Measurements from ENCODE around the gene KAT6B. TPM values are rescaled to one million over a fixed set of nuclear protein-coding genes. Genes with fewer than 3 reads are reported as not detected.

Gene KAT6B
- total RNA-seq, 5 donors from 2014 or later (not counting 1 experiment from before 2014, with no cell fraction given): 46.2 to 94.4 (median 52.4) TPM

DNA sequence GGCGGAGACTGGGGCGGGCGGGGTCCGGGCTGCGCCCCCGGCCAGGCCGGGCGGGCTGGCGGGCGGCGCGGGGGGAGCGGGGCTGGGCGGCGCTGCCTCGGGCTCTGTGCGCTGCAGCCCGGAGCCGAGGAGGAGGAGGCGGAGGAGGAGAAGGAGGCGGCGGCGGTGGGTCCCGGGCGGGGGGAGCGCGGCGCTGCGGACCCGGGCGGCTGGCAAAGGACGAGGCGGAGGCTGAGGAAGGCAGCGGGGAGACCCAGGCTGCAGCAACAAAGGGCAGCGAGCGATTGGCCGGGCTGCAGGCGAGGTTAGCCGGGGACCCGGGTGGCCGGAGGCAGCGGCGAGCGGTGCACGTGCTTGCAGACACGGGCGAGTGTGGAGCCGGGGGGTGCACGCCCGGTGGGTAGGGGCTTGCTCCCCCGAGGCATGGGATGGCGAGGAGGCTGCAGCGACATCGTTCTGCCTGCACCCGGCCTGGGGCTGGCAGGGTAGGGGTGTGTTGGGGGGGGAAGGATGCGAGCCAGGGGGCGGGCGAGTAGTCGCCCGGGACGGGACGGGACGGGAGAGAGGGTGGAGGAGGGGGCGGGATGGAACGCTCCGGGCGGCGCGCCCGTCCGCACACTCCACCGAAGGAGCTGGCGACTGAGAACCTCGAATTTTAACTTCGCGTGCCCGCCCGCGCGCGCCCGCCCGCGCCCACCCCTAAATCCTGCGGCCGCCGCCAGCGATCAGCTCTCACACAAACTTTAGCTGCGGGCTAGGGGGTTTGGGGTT, 844 bp upstream of the KAT6B start:
- Mint-ChIP-seq H3K36me3 (peaks cover 9% of the 10 kb centered on the region), H3K4me3 (peak overlapping the region; percentile 90 to 94 (median 90)), H3K4me1 (peaks cover 62 to 66% (median 64%) of the 10 kb centered on the region in 3 donors), H3K27me3 (no peaks in the 10 kb centered on the region), H3K27ac (peak overlapping the region; percentile 94 to 96), H3K9me3 (no peaks in the 10 kb centered on the region)
- DNase-seq (peak in 32 of 35 experiments; percentile 2 to 72 (median 48)), ATAC-seq (replicated peaks in 1 of 4) (peak; percentile 0 to 15 (median 8))
- Histone ChIP-seq H3K4me1 (ENCODE audit: control insufficient read depth in 1 of 2, extremely low read depth in 1 of 2, insufficient read depth in 2 of 2, low read length in 2 of 2) (peaks cover 34 to 42% of the 10 kb centered on the region in 2 experiments), H3K27me3 (replicated peaks in 1 of 2; ENCODE audit: control insufficient read depth in 2 of 2, extremely low read depth in 1 of 2, insufficient read depth in 2 of 2, low read length in 1 of 2) (no peaks in the 10 kb centered on the region), H3K9me3 (no peaks in the 10 kb centered on the region), H3K4me3 (ENCODE audit: control insufficient read depth in 1 of 2, extremely low read depth in 1 of 2, low read length in 1 of 2) (peak overlapping the region; percentile 68 to 89), H3K36me3 (ENCODE audit: control insufficient read depth in 2 of 2, extremely low read depth in 1 of 2, insufficient read depth in 1 of 2, low read length in 1 of 2) (no peaks in the 10 kb centered on the region), H3K27ac (ENCODE audit: low read length) (peak overlapping the region; percentile 49)
- POLR2A ChIA-PET: interaction anchor here (0.6 to 0.9 kb wide), 7 partner anchors 77 to 1005 kb away, joined by 3 to 11 read pairs (median 5); partner anchors contain the start of genes ADK (in 1 of the 2) and AP3M1 (in 1 of the 2)
- under 1% methylated on average over 67 of the region's 89 CpGs for WGBS (ENCODE audit: insufficient coverage)
- CTCF ChIA-PET: interaction anchor here in 1 of 2 donors (0.5 to 1.1 kb wide), 8 partner anchors 75 to 405 kb away, joined by 3 to 7 read pairs (median 4); partner anchors contain the start of gene VDAC2

DNA sequence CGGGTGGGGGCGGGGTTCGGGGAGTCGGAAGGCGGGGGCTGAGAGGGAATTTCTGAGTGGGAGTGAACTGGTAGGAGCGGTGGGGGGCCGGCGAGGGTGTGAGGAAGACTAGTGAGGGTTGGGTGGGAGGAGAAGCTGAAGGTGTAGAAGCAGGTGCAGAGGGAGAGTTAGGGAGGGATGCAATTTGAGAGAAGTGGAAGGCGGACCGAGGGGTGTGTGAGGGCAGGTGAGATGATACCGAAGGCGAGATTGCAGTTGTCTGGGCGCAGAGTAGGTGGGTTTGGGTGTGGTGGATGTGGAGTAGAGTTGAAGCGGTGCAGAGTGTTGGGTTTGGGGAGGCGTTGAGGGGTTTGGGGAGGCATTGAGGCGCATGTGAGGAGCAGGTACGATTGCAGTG, 643 bp downstream of the KAT6B start:
- Histone ChIP-seq H3K27me3 (replicated peaks in 1 of 2; ENCODE audit: control insufficient read depth in 2 of 2, extremely low read depth in 1 of 2, insufficient read depth in 2 of 2, low read length in 1 of 2) (no peaks in the 10 kb centered on the region), H3K36me3 (ENCODE audit: control insufficient read depth in 2 of 2, extremely low read depth in 1 of 2, insufficient read depth in 1 of 2, low read length in 1 of 2) (no peaks in the 10 kb centered on the region), H3K27ac (ENCODE audit: low read length) (peak overlapping the region; percentile 81), H3K9me3 (no peaks in the 10 kb centered on the region), H3K4me3 (ENCODE audit: control insufficient read depth in 1 of 2, extremely low read depth in 1 of 2, low read length in 1 of 2) (peak overlapping the region; percentile 66 to 89), H3K4me1 (ENCODE audit: control insufficient read depth in 1 of 2, extremely low read depth in 1 of 2, insufficient read depth in 2 of 2, low read length in 2 of 2) (peaks cover 32 to 45% of the 10 kb centered on the region in 2 experiments)
- DNase-seq: no peak
- under 1% methylated on average over 15 of the region's 17 CpGs for WGBS (ENCODE audit: insufficient coverage)
- H3K4me1 Mint-ChIP-seq: peaks cover 65 to 70% (median 68%) of the 10 kb centered on the region in 3 donors
- H3K9me3 Mint-ChIP-seq: no peaks in the 10 kb centered on the region
- CTCF ChIA-PET: interaction anchor here in 1 of 2 donors (1.4 kb wide), 1 partner anchor 29 kb away, joined by 3 read pairs; no protein-coding TSS in a partner anchor
- peak overlapping the region; percentile 81 to 87 for H3K27ac Mint-ChIP-seq
- POLR2A ChIA-PET: no interaction called here
- peak overlapping the region; percentile 86 to 94 (median 90) for H3K4me3 Mint-ChIP-seq
- H3K36me3 Mint-ChIP-seq: peaks cover 18% of the 10 kb centered on the region
- H3K27me3 Mint-ChIP-seq: no peaks in the 10 kb centered on the region
- peak in 1 of 4 experiments; percentile 5 for ATAC-seq (replicated peaks in 1 of 4)

- DNase-seq (no peak), ATAC-seq (replicated peaks in 1 of 4) (no peak)
- Mint-ChIP-seq H3K27me3 (no peaks in the 10 kb centered on the region), H3K4me1 (peaks cover 58 to 65% (median 61%) of the 10 kb centered on the region in 3 donors), H3K27ac (peak overlapping the region; percentile 81 to 87), H3K36me3 (peaks cover 18% of the 10 kb centered on the region), H3K4me3 (peak overlapping the region; percentile 86 to 94 (median 90)), H3K9me3 (no peaks in the 10 kb centered on the region)
- Histone ChIP-seq H3K27me3 (replicated peaks in 1 of 2; ENCODE audit: control insufficient read depth in 2 of 2, extremely low read depth in 1 of 2, insufficient read depth in 2 of 2, low read length in 1 of 2) (no peaks in the 10 kb centered on the region), H3K4me3 (ENCODE audit: control insufficient read depth in 1 of 2, extremely low read depth in 1 of 2, low read length in 1 of 2) (peak overlapping the region; percentile 66 to 89), H3K9me3 (no peaks in the 10 kb centered on the region), H3K36me3 (ENCODE audit: control insufficient read depth in 2 of 2, extremely low read depth in 1 of 2, insufficient read depth in 1 of 2, low read length in 1 of 2) (no peaks in the 10 kb centered on the region), H3K4me1 (ENCODE audit: control insufficient read depth in 1 of 2, extremely low read depth in 1 of 2, insufficient read depth in 2 of 2, low read length in 2 of 2) (peaks cover 26 to 43% of the 10 kb centered on the region in 2 experiments), H3K27ac (ENCODE audit: low read length) (peak overlapping the region; percentile 81)
- ChIA-PET POLR2A (interaction anchor here in 1 of 2 donors (0.6 to 1.0 kb wide), 2 partner anchors 10 to 356 kb away, joined by 3 read pairs; no protein-coding TSS in a partner anchor), CTCF (interaction anchor here in 1 of 2 donors (0.5 to 1.4 kb wide), 2 partner anchors 28 to 76 kb away, joined by 3 to 4 read pairs; no protein-coding TSS in a partner anchor)
- WGBS (ENCODE audit: insufficient coverage): 93% methylated on average over 7 of the region's 7 CpGs
Observed at GRCh38 chr10:74827694-74828093, 1.3 kb downstream of the KAT6B start.

GRCh38 chr10:74828946-74829345, 2.5 kb downstream of the KAT6B start:
- WGBS (ENCODE audit: insufficient coverage): 100% methylated on average over 2 of the region's 4 CpGs
- Histone ChIP-seq H3K27ac (ENCODE audit: low read length) (no peak overlapping the region), H3K4me3 (ENCODE audit: control insufficient read depth in 1 of 2, extremely low read depth in 1 of 2, low read length in 1 of 2) (no peak overlapping the region), H3K4me1 (ENCODE audit: control insufficient read depth in 1 of 2, extremely low read depth in 1 of 2, insufficient read depth in 2 of 2, low read length in 2 of 2) (peaks cover 22 to 39% of the 10 kb centered on the region in 2 experiments), H3K36me3 (ENCODE audit: control insufficient read depth in 2 of 2, extremely low read depth in 1 of 2, insufficient read depth in 1 of 2, low read length in 1 of 2) (no peaks in the 10 kb centered on the region), H3K9me3 (no peaks in the 10 kb centered on the region), H3K27me3 (replicated peaks in 1 of 2; ENCODE audit: control insufficient read depth in 2 of 2, extremely low read depth in 1 of 2, insufficient read depth in 2 of 2, low read length in 1 of 2) (no peaks in the 10 kb centered on the region)
- H3K4me3 Mint-ChIP-seq: peak overlapping the region; percentile 0 to 17 (median 3)
- POLR2A ChIA-PET: no interaction called here
- H3K27ac Mint-ChIP-seq: peak overlapping the region; percentile 23 to 43
- ATAC-seq (replicated peaks in 1 of 4) (no peak), DNase-seq (no peak)
- CTCF ChIA-PET: interaction anchor here in 1 of 2 donors (0.6 kb wide), 1 partner anchor 320 kb away, joined by 4 read pairs; no protein-coding TSS in a partner anchor
- no peaks in the 10 kb centered on the region for H3K27me3 Mint-ChIP-seq
- peaks cover 18% of the 10 kb centered on the region for H3K36me3 Mint-ChIP-seq
- no peaks in the 10 kb centered on the region for H3K9me3 Mint-ChIP-seq
- peaks cover 54 to 62% (median 58%) of the 10 kb centered on the region in 3 donors for H3K4me1 Mint-ChIP-seq

- no CpG with 5 or more reads among the region's 1 CpG for WGBS (ENCODE audit: insufficient coverage)
- Mint-ChIP-seq H3K27ac (peak overlapping the region in 1 of 2 donors; percentile 10), H3K4me3 (no peak overlapping the region), H3K27me3 (no peaks in the 10 kb centered on the region), H3K4me1 (peaks cover 68 to 73% (median 69%) of the 10 kb centered on the region in 3 donors), H3K36me3 (peaks cover 33% of the 10 kb centered on the region), H3K9me3 (no peaks in the 10 kb centered on the region)
- Histone ChIP-seq H3K27ac (ENCODE audit: low read length) (no peak overlapping the region), H3K4me1 (ENCODE audit: control insufficient read depth in 1 of 2, extremely low read depth in 1 of 2, insufficient read depth in 2 of 2, low read length in 2 of 2) (peaks cover 16 to 38% of the 10 kb centered on the region in 2 experiments), H3K9me3 (no peaks in the 10 kb centered on the region), H3K4me3 (ENCODE audit: control insufficient read depth in 1 of 2, extremely low read depth in 1 of 2, low read length in 1 of 2) (no peak overlapping the region), H3K27me3 (replicated peaks in 1 of 2; ENCODE audit: control insufficient read depth in 2 of 2, extremely low read depth in 1 of 2, insufficient read depth in 2 of 2, low read length in 1 of 2) (no peaks in the 10 kb centered on the region), H3K36me3 (ENCODE audit: control insufficient read depth in 2 of 2, extremely low read depth in 1 of 2, insufficient read depth in 1 of 2, low read length in 1 of 2) (peaks cover 0 to 3% of the 10 kb centered on the region in 2 donors)
- ChIA-PET CTCF (no interaction called here), POLR2A (interaction anchor here in 1 of 2 donors (0.7 kb wide), 1 partner anchor 304 kb away, joined by 3 read pairs; no protein-coding TSS in a partner anchor)
- DNase-seq: no peak
- no peak for ATAC-seq (replicated peaks in 1 of 4)
Observed at GRCh38 chr10:74831518-74832120, 5.2 kb downstream of the KAT6B start.

- no peak overlapping the region for H3K4me3 ChIP-seq (ENCODE audit: control insufficient read depth in 1 of 2, extremely low read depth in 1 of 2, low read length in 1 of 2)
- H3K36me3 ChIP-seq (ENCODE audit: control insufficient read depth in 2 of 2, extremely low read depth in 1 of 2, insufficient read depth in 1 of 2, low read length in 1 of 2): peaks cover 0 to 7% of the 10 kb centered on the region in 2 donors
- peaks cover 66 to 72% (median 68%) of the 10 kb centered on the region in 3 donors for H3K4me1 Mint-ChIP-seq
- ChIA-PET CTCF (no interaction called here), POLR2A (no interaction called here)
- H3K4me3 Mint-ChIP-seq: no peak overlapping the region
- 100% methylated on average over 1 of the region's 3 CpGs for WGBS (ENCODE audit: insufficient coverage)
- peaks cover 5 to 17% of the 10 kb centered on the region in 2 experiments for H3K4me1 ChIP-seq (ENCODE audit: control insufficient read depth in 1 of 2, extremely low read depth in 1 of 2, insufficient read depth in 2 of 2, low read length in 2 of 2)
- DNase-seq (no peak), ATAC-seq (replicated peaks in 1 of 4) (no peak)
- no peaks in the 10 kb centered on the region for H3K27me3 ChIP-seq (replicated peaks in 1 of 2; ENCODE audit: control insufficient read depth in 2 of 2, extremely low read depth in 1 of 2, insufficient read depth in 2 of 2, low read length in 1 of 2)
- no peaks in the 10 kb centered on the region for H3K9me3 ChIP-seq
- no peak overlapping the region for H3K27ac Mint-ChIP-seq
- no peaks in the 10 kb centered on the region for H3K27me3 Mint-ChIP-seq
- no peaks in the 10 kb centered on the region for H3K9me3 Mint-ChIP-seq
- H3K27ac ChIP-seq (ENCODE audit: low read length): no peak overlapping the region
- peaks cover 41% of the 10 kb centered on the region for H3K36me3 Mint-ChIP-seq
Observed at GRCh38 chr10:74835963-74836362, 9.6 kb downstream of the KAT6B start.

Measured in T-cell (primary cell).